HuH-7 (cell line): Measurements from ENCODE around the gene CAMSAP3.

Experiments used
- DNase-seq: peaks from one replicate; pipeline ENCODE4 v3.0.0; 2011; ENCODE audit warnings: low spot score

The CAMSAP3 gene

GRCh38 chr19:7612282-7613274 lies 16.9 kb downstream of the CAMSAP3 start:
- DNase-seq, result no peak

- no peak for DNase-seq
Measured at GRCh38 chr19:7614859-7615741, 19.4 kb downstream of the CAMSAP3 start.

- no peak for DNase-seq
Measured at GRCh38 chr19:7617172-7617571, 21.5 kb downstream of the CAMSAP3 start.

GRCh38 chr19:7617735-7618134 lies 22.1 kb downstream of the CAMSAP3 start:
- no peak for DNase-seq

GRCh38 chr19:7618348-7618747 lies 22.7 kb downstream of the CAMSAP3 start:
- DNase-seq, result no peak

GRCh38 chr19:7618771-7619510 lies 23.3 kb downstream of the CAMSAP3 start:
- no peak for DNase-seq

GRCh38 chr19:7619671-7620441 lies 24.2 kb downstream of the CAMSAP3 start:
- no peak for DNase-seq

- DNase-seq, result no peak
Measured at GRCh38 chr19:7620442-7621412, 25.1 kb downstream of the CAMSAP3 start.

- DNase-seq, result no peak
Measured at GRCh38 chr19:7622933-7623685, 27.4 kb downstream of the CAMSAP3 start.

GRCh38 chr19:7623725-7624603 lies 28.3 kb downstream of the CAMSAP3 start:
- no peak for DNase-seq

- no peak for DNase-seq
Measured at GRCh38 chr19:7624810-7625209, 29.1 kb downstream of the CAMSAP3 start.

GRCh38 chr19:7625763-7626372 lies 30.2 kb downstream of the CAMSAP3 start:
- DNase-seq, result no peak

- DNase-seq, result no peak
Measured at GRCh38 chr19:7627166-7627565, 31.5 kb downstream of the CAMSAP3 start.

- DNase-seq, result no peak
Measured at GRCh38 chr19:7628589-7629311, 33.1 kb downstream of the CAMSAP3 start.

GRCh38 chr19:7629347-7630054 lies 33.8 kb downstream of the CAMSAP3 start, which contains the start of the genes PET100 and XAB2:
TSS of gene PET100 (plus strand) at chr19:7629793. CDS start at chr19:7629834, 41 bp downstream.
TSS of gene XAB2 (minus strand) at chr19:7629545. CDS start at chr19:7629527, 18 bp downstream.
- DNase-seq, result peak; percentile 99

GRCh38 chr19:7631577-7631976 lies 35.9 kb downstream of the CAMSAP3 start:
- DNase-seq, result no peak
